GM10847 (cell line): Measurements from ENCODE around the gene SLC25A45.

ENCODE experiments used
- POLR2A ChIP-seq: IDR thresholded peaks from 2 replicates; pipeline ENCODE4 v1.6.1; 2011; ENCODE audit not compliant: insufficient read length; ENCODE audit errors: extremely low read depth

The SLC25A45 gene, protein sequence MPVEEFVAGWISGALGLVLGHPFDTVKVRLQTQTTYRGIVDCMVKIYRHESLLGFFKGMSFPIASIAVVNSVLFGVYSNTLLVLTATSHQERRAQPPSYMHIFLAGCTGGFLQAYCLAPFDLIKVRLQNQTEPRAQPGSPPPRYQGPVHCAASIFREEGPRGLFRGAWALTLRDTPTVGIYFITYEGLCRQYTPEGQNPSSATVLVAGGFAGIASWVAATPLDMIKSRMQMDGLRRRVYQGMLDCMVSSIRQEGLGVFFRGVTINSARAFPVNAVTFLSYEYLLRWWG

DNA sequence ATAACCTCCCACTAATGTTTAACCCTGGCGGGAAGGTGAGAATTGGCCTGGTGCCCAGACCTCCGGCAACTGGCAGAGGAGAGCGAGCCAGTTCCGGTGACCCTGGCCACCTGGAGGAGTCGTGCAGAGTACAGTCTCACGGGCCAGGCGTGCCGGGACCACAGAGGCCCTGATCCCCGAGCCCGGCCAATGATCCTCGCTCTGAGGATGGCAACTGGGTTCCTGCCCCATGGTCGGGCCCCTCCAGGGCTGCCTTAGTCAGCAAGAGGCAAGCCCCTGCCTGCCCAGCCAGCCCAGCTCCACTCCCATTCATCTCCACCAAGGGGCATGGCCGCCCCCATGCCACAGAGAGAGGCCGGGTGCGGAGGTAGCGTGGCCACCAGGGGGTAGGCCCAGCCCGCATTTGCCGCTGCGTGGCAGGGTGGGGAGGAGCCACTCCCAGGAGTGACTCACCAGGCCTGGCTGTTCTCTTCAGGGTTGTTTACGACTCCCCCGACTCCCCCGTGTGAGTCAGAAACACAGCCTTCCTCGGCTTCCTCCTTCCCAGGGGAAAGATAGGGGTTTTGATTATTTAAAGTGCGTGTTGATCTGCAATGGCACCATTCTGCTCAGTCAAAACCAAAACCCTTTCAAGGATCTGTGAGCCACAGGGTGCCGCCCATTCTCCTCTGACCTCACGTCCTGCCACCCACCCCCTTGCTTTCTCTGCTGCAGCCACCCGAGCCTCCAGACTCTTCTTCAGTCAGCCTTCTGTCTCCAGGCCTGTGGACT lies at the start of gene SLC25A45:
TSS of gene SLC25A45 (minus strand) at position 614 of the 771 bp plus-strand sequence. CDS start 695 bp downstream, outside the sequence.
- peak; percentile 81 for TF ChIP-seq POLR2A

DNA sequence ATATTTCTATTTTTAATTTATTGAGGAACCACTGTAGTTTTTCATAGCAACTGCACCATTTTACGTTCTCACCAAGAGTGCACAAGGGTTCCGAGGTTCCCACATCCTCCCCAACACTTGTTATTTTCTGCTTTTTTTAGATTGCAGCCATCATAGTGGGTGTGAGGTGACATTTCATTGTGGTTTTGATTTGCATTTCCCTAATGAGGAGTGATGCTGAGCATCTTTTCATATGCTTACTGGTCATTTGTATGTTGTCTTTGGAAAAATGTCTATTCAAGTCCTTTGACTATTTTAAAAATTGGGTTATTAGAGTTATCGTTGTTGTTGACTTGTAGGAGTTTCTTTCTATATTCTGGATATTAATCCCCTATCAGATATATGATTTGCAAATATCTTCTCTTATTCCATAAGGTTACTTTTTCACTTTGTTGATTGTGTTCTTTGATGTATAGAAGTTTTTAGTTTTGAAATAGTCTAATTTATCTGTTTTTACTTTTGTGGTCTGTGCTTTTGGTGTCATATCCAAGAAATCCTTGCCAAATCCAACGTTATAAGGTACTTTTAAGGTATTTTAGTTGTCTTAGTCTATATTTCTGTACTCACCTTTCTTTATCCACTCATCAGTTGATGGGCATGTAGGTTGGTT lies 49.1 kb upstream of the SLC25A45 start:
- TF ChIP-seq POLR2A = no peak

GRCh38 chr11:65430406-65431217 lies 48.2 kb upstream of the SLC25A45 start:
- no peak for TF ChIP-seq POLR2A

- TF ChIP-seq POLR2A = no peak
Observed at GRCh38 chr11:65429724-65430405, 47.4 kb upstream of the SLC25A45 start.

- TF ChIP-seq POLR2A = no peak
Observed at GRCh38 chr11:65429068-65429681, 46.7 kb upstream of the SLC25A45 start.

DNA sequence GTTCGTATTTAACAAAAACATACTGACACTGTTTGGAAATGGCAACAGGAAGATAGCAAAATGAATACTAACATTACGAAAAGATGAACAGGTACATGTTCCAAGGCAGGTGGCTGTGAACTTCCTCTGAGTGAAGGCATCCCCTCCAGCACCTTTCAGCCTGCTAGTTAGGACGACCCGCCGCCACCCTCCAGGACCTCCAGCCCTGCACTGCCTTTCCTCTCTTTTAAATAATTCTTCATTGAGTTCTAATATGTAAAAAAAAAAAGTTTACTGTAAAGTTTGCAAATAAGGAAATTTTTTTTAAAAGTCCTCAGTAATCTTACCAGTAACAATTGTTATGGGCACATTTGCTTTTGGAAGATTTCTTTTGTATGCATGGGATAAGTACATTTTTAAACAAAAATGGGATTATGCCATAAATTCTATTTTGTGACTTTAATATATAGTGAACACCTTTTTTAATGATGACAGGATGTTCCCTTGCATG lies 46.2 kb upstream of the SLC25A45 start:
- TF ChIP-seq POLR2A = no peak

DNA sequence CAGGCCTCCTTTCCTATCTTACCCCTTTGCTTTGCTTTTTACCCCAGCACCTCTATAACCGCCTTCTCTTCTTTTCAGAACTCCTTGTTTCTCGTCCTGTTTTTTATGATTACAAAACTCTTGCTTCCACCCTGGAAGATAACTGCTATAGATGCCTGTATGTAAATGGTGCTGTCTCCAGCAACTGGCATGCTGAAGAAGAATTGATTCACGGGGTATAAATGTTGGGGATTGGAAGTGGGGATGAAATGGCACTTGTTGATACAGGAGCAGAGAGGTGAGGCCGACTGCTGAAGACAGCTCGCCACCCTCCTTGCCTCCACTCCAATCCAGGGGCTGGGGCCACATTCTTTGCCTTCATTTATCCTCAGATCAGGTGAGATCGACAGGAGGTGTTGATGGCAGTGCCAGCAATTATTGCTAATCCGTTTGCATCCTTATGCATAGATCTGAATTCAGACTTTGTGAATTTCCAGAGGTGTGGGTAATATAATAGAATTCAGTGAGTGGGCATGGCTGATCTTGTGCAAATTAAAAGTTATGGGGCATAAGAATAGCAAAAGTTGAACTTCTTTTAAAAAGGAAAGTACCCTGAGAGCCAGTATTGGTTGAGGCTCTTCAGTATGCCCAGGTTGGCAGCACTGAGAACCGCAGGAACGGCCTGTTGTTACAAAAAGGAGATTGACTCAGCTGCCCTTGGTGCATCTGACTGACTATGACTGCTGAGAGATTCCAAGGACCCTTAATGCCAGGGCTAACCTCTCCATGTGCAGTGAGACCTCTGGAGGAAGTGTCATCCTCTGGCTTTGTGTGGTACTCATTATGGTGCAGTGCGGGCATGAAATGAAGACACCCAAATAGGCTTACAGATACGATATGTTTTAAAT lies 45.5 kb upstream of the SLC25A45 start:
- TF ChIP-seq POLR2A = peak; percentile 6

DNA sequence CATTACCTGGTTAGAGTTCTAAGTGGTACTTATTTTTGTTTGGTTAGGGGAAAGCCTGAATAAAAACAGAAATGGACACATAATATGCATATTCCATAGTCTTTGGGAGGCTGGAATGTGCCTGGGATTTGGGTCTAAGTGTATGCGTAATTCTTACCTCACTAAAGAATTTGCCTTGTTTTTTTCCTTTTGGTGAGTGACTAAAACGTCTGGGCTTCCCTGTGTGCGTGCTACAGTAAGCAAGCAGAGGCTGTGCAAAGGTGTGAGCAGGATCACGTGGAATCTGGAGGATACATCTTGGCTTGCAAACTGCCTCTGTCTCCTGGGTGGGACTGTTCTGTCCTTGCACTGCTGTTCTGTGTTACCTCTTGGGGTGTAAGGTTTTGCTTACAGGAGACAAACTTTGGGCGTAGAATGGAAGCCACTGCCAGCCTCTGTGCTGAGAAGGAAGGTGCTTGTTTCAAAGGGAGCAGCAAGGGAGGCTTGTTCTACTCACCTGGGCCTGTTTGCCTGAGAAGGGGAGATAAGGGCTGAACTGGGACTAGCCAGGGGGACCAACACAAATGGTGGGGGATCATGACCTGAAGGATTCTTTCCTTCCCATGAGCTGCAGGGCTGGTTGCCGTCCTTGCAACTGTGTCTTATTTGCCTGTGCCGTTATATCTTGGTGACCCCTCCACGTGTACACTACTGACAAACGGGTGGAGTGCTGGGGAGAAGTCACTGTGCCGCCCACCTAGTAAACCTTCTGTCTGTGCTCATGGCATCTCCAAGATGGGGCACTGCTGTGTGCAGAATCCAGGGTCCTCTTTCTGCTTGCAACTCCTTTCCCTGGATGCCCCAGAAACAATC lies 44.6 kb upstream of the SLC25A45 start:
- peak; percentile 53 for TF ChIP-seq POLR2A

DNA sequence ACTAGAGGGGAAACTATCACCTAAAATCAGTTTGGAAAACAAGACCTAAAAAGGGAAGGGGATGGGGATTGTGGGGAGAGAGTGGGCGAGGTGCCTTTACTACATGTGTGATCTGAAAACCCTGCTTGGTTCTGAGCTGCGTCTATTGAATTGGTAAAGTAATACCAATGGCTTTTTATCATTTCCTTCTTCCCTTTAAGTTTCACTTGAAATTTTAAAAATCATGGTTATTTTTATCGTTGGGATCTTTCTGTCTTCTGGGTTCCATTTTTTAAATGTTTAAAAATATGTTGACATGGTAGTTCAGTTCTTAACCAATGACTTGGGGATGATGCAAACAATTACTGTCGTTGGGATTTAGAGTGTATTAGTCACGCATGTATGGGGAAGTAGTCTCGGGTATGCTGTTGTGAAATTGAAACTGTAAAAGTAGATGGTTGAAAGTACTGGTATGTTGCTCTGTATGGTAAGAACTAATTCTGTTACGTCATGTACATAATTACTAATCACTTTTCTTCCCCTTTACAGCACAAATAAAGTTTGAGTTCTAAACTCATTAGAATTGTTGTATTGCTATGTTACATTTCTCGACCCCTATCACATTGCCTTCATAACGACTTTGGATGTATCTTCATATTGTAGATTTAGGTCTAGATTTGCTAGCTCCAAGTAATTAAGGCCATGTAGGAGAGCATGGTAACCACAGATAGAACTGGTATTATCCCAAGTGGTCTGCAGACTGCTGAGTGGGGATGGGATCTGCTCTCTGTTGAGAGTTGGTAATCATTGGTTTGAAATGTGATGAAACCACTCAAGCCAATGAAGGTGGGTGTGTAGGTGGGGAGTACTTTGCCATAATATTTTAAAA lies 43.8 kb upstream of the SLC25A45 start:
- TF ChIP-seq POLR2A = no peak

DNA sequence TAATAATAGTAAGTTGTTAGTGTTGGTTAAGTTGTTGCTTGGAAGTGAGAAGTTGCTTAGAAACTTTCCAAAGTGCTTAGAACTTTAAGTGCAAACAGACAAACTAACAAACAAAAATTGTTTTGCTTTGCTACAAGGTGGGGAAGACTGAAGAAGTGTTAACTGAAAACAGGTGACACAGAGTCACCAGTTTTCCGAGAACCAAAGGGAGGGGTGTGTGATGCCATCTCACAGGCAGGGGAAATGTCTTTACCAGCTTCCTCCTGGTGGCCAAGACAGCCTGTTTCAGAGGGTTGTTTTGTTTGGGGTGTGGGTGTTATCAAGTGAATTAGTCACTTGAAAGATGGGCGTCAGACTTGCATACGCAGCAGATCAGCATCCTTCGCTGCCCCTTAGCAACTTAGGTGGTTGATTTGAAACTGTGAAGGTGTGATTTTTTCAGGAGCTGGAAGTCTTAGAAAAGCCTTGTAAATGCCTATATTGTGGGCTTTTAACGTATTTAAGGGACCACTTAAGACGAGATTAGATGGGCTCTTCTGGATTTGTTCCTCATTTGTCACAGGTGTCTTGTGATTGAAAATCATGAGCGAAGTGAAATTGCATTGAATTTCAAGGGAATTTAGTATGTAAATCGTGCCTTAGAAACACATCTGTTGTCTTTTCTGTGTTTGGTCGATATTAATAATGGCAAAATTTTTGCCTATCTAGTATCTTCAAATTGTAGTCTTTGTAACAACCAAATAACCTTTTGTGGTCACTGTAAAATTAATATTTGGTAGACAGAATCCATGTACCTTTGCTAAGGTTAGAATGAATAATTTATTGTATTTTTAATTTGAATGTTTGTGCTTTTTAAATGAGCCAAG lies 42.9 kb upstream of the SLC25A45 start:
- TF ChIP-seq POLR2A = no peak
